Breast epithelium (tissue), 3 donors: Measurements from ENCODE around the gene SERAC1.

ENCODE experiments used
- POLR2AphosphoS5 ChIP-seq, 3 donors: sonication (generic); formaldehyde crosslinking; IDR thresholded peaks; one replicate each; pipeline ENCODE4 v1.6.1; 2017; ENCODE audit warnings: antibody characterized with exemption in 3 of 3
- TF ChIP-seq, protein P1 (sequence below), 3 donors: fragments of 450-650 bp; IDR thresholded peaks; one replicate each; pipeline ENCODE4 v1.5.1; 2016 to 2017; ENCODE audit warnings: antibody characterized with exemption in 3 of 3, mild to moderate bottlenecking in 3 of 3, moderate library complexity in 3 of 3

DNA sequence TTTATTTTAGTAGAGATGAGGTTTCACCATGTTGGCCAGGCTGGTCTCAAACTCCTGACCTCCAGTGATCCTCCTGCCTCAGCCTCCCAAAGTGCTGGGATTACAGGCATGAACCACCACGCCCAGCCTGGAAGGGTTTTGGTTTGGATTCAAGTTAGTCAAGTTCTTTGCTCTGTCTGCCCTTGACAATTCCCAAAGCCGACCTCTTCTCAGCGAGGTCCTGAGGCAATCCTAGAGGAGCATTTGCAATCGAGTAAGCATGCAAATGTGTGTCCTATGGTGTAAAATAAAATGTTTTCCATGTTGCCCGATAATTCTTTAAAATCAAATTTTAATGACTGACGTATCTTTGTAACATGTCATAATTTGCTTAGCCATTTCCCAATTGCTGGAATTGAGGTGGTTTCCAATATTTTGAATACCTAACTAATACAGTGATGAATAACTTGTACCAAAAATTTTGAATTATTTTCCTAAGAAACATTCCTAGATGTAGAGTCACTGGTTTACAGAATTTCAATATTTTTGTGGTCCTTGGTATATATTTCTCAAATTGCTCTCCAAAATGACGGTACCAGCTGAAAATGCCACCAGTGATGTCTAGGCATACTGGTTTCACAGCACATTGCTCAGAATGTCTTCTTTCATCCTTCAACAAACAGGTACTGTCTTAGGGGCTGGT is 38.8 kb upstream of the SERAC1 start:
- TF ChIP-seq, protein P1, sequence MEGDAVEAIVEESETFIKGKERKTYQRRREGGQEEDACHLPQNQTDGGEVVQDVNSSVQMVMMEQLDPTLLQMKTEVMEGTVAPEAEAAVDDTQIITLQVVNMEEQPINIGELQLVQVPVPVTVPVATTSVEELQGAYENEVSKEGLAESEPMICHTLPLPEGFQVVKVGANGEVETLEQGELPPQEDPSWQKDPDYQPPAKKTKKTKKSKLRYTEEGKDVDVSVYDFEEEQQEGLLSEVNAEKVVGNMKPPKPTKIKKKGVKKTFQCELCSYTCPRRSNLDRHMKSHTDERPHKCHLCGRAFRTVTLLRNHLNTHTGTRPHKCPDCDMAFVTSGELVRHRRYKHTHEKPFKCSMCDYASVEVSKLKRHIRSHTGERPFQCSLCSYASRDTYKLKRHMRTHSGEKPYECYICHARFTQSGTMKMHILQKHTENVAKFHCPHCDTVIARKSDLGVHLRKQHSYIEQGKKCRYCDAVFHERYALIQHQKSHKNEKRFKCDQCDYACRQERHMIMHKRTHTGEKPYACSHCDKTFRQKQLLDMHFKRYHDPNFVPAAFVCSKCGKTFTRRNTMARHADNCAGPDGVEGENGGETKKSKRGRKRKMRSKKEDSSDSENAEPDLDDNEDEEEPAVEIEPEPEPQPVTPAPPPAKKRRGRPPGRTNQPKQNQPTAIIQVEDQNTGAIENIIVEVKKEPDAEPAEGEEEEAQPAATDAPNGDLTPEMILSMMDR (IDR thresholded peaks at IDR 0.05), result no peak
- TF ChIP-seq POLR2AphosphoS5 (IDR thresholded peaks at IDR 0.05), result no peak
